Gastroesophageal sphincter (tissue), 3 donors: ENCODE data around the gene SELENOS.
"Not testable (repeated sequence)": the region's sequence is repeated elsewhere in the genome, so short reads cannot be mapped to it uniquely, and the experiment has no call there.

Experiments used
- POLR2A ChIP-seq, 2 donors: fragments of 450-650 bp; IDR thresholded peaks; one replicate each; pipeline ENCODE4 v1.6.1; 2017; ENCODE audit warnings: antibody characterized with exemption in 2 of 2, mild to moderate bottlenecking in 2 of 2, moderate library complexity in 1 of 2
- POLR2AphosphoS5 ChIP-seq: sonication (generic); formaldehyde crosslinking; IDR thresholded peaks from one replicate; pipeline ENCODE4 v1.6.1; 2017; ENCODE audit warnings: antibody characterized with exemption
- TF ChIP-seq, protein P1 (sequence below), 4 experiments: fragments of 200-600 bp in 2 of 4; fragments of 450-650 bp in 2 of 4; sonication (generic) in 1 of 4; IDR thresholded peaks; one replicate each; pipeline ENCODE4 v1.5.1; 2017 to 2019; ENCODE audit warnings: antibody characterized with exemption in 4 of 4, mild to moderate bottlenecking in 2 of 4, moderate library complexity in 2 of 4

DNA sequence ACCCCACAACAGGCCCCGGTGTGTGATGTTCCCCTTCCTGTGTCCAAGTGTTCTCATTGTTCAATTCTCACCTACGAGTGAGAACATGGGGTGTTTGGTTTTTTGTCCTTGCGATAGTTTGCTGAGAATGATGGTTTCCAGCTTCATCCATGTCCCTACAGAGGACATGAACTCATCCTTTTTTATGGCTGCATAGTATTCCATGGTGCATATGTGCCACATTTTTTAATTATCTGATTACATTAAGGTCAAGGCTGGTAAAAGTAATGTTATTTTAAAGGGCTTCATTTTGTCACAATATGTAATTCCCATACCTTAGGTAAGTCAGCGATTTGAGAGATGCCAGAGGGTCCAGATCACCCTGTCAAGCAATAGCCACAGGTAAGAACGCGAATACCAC is 10.1 kb upstream of the SELENOS start:
- TF ChIP-seq POLR2A (IDR thresholded peaks at IDR 0.05); POLR2AphosphoS5: not testable (repeated sequence)
- TF ChIP-seq, protein P1, sequence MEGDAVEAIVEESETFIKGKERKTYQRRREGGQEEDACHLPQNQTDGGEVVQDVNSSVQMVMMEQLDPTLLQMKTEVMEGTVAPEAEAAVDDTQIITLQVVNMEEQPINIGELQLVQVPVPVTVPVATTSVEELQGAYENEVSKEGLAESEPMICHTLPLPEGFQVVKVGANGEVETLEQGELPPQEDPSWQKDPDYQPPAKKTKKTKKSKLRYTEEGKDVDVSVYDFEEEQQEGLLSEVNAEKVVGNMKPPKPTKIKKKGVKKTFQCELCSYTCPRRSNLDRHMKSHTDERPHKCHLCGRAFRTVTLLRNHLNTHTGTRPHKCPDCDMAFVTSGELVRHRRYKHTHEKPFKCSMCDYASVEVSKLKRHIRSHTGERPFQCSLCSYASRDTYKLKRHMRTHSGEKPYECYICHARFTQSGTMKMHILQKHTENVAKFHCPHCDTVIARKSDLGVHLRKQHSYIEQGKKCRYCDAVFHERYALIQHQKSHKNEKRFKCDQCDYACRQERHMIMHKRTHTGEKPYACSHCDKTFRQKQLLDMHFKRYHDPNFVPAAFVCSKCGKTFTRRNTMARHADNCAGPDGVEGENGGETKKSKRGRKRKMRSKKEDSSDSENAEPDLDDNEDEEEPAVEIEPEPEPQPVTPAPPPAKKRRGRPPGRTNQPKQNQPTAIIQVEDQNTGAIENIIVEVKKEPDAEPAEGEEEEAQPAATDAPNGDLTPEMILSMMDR (IDR thresholded peaks at IDR 0.05): not testable (repeated sequence)
